HG03571 (cell line): Measurements from ENCODE around the gene UXS1.

Source experiments
- ATAC-seq: cut with Tn5 transposase; IDR thresholded peaks from one replicate; pipeline ENCODE4 v1.9.1; 2021; ENCODE audit not compliant: unreplicated experiment

Gene UXS1

DNA sequence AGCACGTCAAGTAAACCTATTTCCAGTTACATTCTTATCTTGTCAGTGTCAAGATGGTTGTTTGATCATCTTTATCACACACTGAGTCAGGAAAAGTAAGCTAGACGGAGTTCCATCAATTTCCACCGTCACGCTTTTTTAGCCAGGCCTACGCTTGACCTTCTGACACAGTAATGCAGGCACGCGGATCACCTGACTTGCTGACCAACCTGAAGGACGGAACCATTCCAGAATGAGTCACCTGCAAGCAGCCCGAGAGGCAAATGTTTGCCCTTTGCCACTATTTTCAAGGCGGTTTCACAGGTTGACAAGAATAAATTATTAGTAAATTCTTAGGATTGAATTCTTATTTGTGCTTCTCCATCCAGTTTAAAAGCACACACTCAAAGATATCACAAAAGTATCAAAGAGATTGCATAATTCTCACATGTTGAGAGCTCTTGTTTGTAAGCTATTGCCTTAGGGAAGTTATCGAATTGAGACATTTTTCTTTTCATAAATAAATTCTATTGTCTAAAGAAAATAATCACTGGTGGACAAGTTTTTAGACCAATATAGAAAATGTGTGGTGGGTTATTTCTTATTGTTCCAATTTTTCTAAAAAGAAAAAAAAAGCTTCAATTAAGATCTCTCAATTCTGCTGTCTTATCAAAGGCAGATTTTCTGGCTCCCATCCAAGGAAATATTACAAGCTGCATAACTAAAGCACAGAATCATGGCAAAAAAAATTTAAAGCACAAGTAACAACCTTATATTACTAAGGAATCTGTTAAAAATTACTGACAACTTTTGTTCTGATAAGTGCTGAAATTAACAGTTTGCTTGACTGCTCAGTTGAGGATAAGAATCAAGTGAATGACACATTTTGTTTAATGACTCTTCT is 31.9 kb downstream of the UXS1 start:
- no peak for ATAC-seq

DNA sequence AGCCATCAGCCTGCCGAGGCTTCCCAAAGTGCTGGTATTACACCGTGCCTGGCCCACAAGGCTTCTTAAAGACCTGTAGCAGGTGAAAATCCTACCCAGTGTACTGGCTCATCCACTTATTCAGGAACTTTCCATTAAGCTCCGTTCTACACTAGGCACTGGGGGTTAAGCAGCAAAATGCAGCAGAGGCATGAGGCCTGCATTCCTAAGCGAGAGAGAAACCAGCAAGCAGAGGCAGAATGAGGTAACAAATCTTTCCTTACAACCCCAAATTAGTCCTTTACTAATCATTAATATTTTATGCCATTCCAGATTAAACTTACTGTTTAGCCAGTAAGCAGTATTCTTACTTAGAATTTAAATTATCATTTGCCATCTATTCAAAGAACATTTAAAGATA is 32.8 kb downstream of the UXS1 start:
- ATAC-seq = no peak

DNA sequence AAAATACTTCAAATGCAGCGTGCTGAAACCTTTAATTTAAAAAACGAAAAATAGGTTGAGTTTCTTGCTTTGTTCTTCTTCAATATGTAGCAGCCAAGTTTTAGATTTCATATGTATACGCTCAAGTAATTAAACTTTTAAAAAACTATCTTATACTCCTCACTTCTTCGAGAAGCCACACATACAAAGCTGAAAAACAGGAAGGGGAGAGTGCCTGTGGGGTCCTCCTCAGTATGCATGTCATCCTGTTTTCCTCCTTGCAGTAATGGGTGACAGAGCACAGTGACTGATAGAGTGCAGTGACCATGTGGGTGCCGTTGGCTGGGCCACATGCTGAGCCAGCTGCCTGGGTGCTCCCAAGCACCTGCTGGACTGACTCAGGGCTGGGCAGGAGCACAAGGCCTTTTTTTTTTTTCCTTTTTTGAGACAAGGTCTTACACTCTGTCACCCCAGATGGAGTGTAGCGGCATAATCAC is 33.3 kb downstream of the UXS1 start:
- ATAC-seq = peak; percentile 51

DNA sequence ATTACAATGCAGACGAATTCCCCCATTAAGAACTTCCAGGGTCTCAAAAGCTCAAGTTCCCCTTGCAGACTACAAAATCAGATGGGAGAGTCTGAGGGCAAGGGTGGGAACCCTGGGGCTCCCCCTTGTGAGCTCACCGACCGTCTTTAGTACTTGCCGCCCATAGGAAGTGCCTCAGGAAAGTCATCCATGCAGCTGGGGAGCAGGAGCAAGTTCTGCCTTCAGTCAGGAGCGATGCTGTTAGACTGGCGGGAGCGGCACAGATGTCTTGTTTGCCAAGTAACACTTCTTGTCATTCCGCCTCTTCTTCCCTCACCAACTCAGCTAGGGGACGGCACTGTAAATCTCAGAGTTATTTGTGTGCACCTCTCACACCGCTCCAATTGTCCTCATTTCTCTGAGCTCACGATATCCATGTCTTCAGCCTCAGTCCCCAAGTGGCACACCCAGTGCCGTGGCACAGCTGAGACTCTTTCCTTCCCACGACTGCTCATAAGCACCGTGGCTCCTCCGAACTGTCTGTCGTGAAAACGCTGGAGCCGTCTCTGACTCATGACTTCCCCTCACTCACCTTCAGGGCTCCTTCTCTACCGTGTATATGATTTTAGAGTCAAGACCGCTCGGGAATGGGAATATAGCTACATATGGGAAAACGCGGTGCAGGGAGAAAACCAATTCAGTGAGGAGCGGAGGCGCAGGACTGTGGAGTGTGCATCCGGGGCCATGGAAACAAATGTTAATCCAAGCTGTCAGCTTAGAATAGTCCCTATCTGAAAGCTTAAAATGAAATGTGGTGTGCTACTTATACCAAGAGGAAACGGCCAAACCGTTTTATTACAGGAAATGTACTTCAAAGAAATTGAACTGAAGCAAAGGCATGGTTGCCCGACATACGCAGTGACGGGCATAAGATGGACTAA is 34.0 kb downstream of the UXS1 start:
- ATAC-seq = peak; percentile 46

DNA sequence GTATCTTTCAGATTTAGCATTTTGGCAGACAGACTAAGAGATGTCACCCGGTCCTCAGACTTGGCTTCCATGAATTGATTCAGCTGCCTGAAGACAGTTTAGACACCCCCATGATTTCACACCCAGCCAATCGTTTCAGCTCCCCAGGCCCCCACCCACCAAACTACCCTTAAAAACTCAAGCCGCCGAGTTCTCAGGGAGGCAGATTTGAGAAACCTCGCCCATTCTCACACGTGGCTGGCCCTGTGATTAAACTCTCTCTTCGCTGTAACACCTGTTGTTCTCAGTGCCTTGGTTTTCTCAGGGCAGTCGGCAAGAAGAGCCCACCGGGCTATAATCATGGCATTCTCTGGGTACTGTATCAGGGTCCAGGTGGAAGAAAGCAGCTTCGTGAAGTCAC is 35.2 kb downstream of the UXS1 start:
- no peak for ATAC-seq

GRCh38 chr2:106158131-106158530 is 36.0 kb downstream of the UXS1 start:
- ATAC-seq = no peak

GRCh38 chr2:106157416-106157815 is 36.7 kb downstream of the UXS1 start:
- no peak for ATAC-seq

DNA sequence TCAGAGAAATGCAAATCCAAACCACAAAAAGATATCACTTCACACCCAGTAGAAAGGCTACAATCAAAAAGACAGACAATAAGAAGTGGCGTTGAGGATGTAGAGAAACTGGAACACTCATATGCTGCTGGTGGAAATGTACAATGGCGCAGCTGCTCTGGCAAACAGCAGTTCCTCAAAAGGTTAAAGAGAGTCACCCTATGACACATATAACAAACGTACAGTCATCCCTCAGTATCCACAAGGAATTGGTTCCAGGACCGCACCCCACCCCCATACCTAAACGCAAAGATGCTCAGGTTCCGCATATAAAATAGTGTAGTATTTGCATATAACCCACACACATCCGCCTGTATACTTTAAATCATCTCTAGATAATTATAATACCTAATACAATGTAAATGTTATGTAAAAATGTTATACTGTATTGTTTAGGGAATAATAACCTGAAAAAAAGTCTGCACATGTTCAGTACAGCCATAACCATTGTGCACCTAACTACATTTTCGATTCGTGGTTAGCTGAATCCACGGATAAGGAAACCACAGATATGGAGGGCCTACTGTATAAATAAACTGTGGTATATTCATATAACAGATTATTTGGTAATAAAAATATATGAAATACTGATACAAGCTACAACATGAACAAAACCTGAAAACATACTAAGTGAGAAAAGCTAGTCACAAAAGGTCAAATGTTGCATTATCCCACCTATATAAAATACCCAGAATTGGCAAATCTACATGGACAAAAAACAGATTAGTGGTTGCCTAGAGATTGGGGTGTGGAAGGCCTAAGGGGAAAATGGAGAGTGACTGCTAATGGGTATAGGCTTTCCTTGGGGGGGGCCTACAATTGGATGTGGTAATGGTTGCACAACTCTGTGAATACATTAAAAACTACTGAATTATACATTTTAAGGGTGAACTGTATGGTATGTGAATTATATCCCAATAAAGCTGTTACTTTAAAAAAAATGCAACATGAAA is 37.5 kb downstream of the UXS1 start:
- no peak for ATAC-seq

DNA sequence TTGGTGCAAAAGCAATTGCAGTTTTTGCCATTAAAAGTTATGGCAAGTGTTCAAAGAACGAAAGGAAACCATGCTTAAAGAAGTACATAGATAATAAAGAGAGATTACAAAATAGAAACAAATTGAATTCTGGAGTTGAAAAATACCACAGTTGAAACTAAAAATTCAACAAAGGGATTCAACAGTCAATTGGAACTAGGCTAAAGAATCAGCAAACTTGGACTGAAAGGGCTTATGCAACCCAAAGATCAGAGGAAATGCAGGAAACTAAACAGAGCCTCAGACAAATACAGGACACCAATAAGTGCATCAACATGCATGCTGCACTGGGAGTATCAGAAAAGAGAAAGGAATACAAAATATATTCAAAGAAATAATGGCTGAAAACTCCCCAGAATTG is 40.3 kb downstream of the UXS1 start:
- ATAC-seq = no peak

- ATAC-seq = no peak
These were observed 46.4 kb downstream of the UXS1 start for GRCh38 chr2:106147665-106148064.

DNA sequence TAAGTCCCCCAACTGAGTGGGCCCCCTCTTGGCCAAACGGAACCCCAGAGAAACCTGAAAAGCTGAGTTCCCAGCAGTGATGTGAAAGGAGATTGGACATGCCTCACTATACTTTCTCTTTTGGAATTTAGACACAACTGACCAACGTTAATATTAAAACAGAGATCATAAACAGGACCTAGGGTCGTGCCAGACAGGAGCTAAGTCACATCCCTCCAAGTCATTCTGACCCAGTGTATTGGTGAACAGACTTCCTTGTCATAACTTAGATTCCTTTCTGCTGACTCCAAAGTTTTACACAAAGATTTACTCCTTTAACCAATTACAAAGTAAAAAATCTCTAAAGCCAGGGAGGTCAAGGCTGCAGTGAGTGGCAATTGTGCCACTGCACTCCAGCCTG is 46.9 kb downstream of the UXS1 start:
- no peak for ATAC-seq

- ATAC-seq = no peak
These were observed 49.3 kb downstream of the UXS1 start for GRCh38 chr2:106144621-106145331.

DNA sequence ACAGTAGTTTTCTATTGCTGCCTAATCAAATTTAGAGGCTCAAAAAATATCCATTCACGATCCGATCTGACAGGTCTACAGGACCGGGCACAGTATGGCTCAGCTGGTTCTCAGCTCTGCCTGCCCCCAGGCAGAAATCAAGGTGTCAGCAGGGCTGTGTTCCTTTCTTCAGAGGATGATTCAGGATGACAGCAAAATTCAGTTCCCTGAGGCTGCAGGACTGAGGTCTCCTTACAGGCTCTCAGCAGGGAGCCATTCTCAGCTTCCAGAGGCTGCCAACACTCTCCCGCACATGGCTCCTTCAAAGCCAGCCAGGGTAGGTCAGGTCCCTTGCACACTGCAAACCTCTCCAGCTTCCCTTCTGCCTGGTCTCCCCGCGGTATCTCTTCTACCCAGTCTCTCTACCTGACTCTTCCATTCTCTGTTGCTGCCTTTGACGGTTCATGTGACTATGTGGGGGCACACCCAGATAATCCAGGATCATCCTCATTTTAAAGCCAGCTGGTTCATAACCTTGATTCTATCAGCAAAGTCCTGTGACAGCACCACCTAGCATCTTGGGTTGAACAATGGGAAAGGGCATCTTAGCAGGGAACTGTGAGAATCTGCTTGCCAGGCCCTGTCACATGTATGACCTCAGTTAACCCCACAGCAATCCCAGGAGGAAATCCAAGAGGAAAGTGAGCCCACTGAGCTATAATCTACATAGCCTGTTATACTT is 50.4 kb downstream of the UXS1 start:
- no peak for ATAC-seq

DNA sequence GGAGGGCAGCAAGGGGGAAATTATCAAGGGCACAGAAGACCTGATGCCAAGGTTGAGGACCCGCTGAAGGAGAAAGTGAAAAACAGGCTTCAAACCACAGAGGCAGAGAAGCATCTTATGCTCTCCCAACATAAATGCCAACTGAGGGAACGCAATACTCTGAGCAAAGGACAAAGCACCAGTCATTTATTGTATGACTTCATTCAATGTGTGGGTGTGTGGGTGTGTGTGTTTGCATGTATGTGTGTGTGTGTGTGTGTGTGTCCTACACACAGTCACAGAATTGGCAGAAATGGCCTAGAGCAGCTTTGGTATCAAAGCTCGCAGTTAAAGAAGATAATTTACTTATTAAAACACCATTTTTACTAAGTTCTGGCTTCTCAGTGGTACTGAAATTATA is 51.4 kb downstream of the UXS1 start:
- no peak for ATAC-seq

DNA sequence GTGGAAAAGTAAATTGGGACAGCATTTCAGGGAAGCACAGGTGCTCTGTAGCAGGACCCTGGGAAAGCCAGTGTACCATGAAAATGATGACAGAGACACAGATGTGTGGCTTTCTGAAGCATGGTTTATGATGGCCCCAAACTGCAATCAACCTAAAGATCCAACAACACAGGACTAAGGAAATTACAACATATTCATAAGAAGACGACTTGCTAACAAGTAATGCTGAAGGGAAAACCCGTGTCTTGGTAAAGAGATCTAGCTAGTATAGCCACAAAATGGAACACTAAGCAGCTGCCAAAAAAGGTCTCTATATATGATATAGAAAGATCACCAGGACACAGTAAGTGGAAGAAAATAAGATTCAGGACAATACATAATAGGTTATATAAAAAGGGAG is 53.2 kb downstream of the UXS1 start:
- ATAC-seq = no peak

DNA sequence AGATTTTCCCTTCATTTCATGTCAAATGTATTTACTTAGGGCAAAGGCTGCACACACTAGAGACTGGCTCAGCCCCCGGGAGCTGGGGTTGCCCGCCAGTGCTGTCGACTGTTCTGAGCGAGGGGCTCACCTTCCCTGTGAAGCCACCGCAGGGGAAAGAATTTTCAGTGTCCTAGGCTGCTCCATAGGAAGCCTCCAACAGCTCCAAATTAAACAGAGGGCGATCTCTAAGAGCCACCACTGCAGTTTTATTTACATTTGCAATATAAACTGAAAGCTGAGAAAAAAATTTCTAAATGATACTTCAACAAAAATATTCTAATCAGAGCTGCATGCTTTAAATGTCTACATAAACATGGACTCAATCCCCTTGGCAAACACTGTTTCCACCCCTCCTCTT is 54.0 kb downstream of the UXS1 start:
- no peak for ATAC-seq

- no peak for ATAC-seq
These were observed 54.7 kb downstream of the UXS1 start for GRCh38 chr2:106139238-106139935.

GRCh38 chr2:106138543-106139237 is 55.4 kb downstream of the UXS1 start:
- ATAC-seq = no peak
